TTC549 (cell line): ENCODE measurements around the gene TMEM243.

Experiments used
- FAIRE-seq: peaks from 2 replicates; lab custom pipeline; 2012; peaks lifted over from hg19 to GRCh38; lab: Jason Lieb, UNC

The TMEM243 gene

GRCh38 chr7:87155788-87156187, 63.7 kb downstream of the TMEM243 start:
- no peak for FAIRE-seq

GRCh38 chr7:87154569-87154968, 65.0 kb downstream of the TMEM243 start:
- FAIRE-seq: no peak

GRCh38 chr7:87154166-87154565, 65.4 kb downstream of the TMEM243 start:
- no peak for FAIRE-seq

- no peak for FAIRE-seq
Measured at GRCh38 chr7:87152897-87153641, 66.5 kb downstream of the TMEM243 start.

GRCh38 chr7:87152112-87152896, 67.2 kb downstream of the TMEM243 start, which contains the start of gene DMTF1:
TSS of gene DMTF1 (plus strand) at chr7:87152453. CDS start at chr7:87164942, 12,489 bp downstream.
- peak; percentile 45 for FAIRE-seq

- FAIRE-seq: no peak
Measured at GRCh38 chr7:87151729-87152111, 67.8 kb downstream of the TMEM243 start.

GRCh38 chr7:87151002-87151728, 68.4 kb downstream of the TMEM243 start:
- FAIRE-seq: no peak

GRCh38 chr7:87148332-87148955, 71.1 kb downstream of the TMEM243 start:
- FAIRE-seq: peak; percentile 78

GRCh38 chr7:87147500-87147899, 72.0 kb downstream of the TMEM243 start:
- FAIRE-seq: no peak

GRCh38 chr7:87146740-87147386, 72.7 kb downstream of the TMEM243 start:
- no peak for FAIRE-seq
